Measurements from ENCODE around the gene DHRSX.
"Not testable (repeated sequence)": the region's sequence is repeated elsewhere in the genome, so short reads cannot be mapped to it uniquely, and the experiment has no call there.

Gene DHRSX

DNA sequence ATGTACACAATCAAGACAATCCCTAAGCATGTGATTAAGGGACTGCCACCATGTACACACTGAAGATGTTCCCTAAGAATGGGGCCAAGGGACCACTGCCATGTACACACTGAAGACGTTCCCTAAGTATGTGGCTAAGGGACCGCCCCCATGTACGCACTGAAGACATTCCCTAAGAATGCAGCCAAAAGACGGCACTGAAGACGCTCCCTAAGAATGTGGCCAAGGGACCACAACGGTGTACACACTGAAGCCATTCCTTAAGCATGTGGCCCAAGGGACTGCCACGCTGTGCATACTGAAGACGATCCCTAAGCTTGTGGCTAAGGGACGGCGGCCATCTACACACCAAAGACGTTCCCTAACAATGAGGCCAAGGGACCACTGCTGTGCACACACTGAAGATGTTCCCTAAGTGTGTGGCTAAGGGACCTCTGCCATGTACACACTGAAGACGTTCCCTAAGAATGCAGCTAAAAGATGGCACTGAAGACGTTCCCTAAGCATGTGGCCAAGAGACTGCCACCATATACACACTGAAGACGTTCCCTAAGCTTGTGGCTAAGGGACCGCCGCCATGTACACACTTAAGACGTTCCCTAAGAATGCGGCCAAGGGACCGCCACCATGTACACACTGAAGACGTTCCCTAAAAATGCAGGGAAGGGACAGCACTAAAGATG is 26.4 kb downstream of the DHRSX start:
- no peak for DNase-seq

DNA sequence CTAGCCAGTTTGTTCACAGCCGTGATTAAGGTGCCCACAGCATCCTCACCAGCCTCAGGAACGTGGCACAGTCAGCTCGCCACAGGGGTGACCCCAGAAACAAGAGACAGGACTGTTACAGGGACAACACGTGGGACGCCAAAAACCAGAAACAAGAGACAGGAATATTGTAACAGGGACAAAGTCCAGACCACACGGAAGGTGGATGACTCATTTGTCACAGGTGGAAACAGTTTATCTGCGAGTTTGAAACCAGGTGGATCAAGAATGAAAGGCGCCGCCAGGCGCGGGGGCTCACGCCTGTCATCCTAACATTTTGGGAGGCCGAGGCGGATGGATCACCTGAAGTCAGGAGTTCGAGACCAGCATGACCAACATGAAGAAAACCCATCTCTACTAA is 27.7 kb downstream of the DHRSX start:
- DNase-seq: not testable (repeated sequence)

DNA sequence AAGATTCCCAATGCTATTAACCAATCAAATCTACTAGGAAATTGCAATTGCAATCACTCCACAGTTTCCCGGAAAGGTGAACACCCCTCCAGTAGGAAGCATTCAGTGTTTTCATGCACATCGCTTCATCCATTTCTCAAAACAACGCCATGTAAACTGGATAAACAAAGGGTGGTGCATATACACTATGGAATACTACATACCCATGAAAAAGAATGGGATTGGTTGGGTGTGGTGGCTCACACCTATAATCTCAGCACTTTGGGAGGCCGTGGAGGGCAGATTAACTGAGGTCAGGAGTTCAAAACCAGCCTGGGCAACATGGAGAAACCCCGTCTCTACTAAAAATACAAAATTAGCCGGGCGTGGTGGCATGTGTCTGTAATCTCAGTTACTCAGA is 29.1 kb downstream of the DHRSX start:
- DNase-seq: no peak

- not testable (repeated sequence) for DNase-seq
Observed at GRCh38 chrX:2471126-2471525, 29.6 kb downstream of the DHRSX start.

DNA sequence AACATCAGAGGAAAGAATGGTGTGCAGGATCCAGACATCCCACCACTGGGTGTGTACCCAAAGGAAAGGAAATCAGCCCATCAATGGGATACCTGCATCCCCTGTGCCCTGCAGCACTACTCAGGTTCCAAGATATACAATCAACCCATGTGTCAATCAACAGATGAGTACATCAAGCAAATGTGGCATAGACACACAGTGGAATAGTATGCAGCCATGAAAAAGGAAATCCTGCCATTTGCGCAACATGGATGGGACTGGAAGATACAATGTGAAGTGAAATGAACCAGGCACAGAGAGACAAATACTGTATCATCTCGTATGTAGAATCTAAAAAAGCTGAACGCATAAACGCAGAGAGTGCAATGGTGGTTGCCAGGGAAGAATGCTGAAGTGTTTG is 30.9 kb downstream of the DHRSX start:
- DNase-seq: not testable (repeated sequence)

- DNase-seq: no peak
Observed at GRCh38 chrX:2469196-2469685, 31.5 kb downstream of the DHRSX start.

GRCh38 chrX:2468261-2469195 is 32.2 kb downstream of the DHRSX start:
- DNase-seq: no peak

- DNase-seq: no peak
Observed at GRCh38 chrX:2466876-2467656, 33.7 kb downstream of the DHRSX start.

- DNase-seq: peak; percentile 43
Observed at GRCh38 chrX:2464677-2465166, 36.1 kb downstream of the DHRSX start.

DNA sequence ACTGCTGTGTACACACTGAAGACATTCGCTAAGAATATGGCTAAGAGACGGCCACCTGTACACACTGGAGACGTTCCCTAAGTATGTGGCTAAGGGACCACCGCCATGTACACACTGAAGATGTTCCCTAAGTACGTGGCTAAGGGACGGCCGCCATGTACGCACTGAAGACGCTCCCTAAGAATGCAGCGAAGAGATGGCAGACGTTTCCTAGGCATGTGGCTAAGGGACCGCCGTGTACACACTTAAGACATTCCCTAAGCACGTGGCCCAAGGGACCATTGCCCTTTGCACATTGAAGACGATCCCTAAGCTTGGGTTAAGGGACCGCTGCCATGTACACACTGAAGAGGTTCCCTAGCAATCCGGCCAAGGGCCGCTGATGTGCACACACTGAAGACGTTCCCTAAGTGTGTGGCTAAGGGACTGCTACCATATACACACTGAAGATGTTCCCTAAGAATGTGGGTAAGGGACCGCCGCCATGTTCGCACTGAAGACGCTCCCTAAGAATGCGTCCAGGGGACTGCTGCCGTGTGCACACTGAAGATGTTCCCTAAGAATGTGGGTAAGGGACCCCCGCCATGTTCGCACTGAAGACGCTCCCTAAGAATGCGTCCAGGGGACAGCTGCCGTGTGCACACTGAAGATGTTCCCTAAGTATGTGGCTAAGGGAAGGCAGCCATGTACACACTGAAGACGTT is 36.7 kb downstream of the DHRSX start:
- peak; percentile 60 for DNase-seq

DNA sequence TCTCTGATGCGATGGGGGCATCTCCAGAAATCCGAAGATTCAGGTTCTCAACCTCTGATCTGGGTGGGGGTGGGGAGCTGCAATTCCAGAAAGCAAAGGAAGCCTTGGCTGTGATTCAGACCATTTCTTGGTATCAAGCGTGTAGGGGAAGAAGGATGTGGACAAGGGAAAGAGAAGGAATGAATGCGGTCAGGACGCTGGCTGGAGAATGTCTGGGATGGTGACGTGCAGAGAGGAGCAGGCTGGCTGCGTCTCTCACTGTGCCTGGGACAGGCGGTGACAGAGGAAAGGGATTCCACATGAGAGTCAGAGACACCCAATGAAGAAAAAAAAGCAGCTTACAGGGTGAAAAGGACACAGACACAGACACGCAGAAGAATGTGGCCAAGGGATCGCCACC is 37.3 kb downstream of the DHRSX start:
- DNase-seq: peak; percentile 85

DNA sequence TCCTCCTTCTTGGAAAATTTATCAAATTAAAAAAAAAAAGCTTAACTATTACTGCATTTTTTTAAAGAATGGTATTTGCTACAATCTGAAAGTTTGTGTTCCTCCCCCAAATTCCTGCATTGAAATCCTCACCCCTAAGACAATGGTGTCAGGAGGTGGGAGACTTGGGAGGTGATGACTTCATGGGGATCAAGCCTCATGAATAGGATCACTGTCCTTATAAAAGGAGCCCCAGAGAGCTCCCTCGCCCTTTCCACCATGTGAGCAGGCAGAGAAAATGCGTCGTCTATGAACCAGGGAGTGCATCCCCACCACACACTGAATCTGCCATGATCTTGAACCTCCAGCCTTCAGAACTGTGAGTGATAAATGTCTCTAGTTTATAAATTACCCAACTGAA is 38.0 kb downstream of the DHRSX start:
- DNase-seq: no peak

DNA sequence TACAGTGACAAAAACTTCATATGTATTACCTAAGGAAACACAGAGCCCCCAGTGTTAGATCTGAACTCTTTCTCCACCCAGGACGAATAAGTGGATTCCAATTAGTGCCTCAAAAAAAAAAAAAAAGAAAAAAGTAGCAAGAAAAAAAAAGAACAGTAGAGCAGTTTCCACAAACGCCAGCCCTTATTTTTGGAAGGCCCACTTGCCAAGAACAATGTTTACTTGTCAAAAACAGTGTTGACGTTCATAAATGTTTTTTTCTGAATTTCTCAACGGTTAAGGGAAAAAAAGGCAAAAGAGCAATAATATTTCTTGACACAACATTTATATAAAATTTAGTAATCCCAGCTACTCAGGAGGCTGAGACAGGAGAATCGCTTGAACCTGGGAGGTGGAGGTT is 38.7 kb downstream of the DHRSX start:
- no peak for DNase-seq

DNA sequence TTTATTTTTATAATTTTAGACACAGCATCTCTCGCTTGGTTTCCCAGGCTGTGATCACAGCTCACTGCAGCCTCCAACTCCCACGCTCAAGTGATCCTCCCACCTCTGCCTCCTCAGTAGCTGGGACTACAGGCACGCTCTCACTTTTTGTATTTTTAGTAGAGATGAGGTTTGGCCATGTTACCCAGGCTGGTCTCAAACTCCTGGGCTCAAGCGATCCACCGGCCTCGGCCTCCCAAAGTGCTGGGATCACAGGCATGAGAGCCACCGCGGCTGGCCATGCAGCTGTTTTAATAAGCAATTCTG is 39.1 kb downstream of the DHRSX start:
- DNase-seq: no peak

DNA sequence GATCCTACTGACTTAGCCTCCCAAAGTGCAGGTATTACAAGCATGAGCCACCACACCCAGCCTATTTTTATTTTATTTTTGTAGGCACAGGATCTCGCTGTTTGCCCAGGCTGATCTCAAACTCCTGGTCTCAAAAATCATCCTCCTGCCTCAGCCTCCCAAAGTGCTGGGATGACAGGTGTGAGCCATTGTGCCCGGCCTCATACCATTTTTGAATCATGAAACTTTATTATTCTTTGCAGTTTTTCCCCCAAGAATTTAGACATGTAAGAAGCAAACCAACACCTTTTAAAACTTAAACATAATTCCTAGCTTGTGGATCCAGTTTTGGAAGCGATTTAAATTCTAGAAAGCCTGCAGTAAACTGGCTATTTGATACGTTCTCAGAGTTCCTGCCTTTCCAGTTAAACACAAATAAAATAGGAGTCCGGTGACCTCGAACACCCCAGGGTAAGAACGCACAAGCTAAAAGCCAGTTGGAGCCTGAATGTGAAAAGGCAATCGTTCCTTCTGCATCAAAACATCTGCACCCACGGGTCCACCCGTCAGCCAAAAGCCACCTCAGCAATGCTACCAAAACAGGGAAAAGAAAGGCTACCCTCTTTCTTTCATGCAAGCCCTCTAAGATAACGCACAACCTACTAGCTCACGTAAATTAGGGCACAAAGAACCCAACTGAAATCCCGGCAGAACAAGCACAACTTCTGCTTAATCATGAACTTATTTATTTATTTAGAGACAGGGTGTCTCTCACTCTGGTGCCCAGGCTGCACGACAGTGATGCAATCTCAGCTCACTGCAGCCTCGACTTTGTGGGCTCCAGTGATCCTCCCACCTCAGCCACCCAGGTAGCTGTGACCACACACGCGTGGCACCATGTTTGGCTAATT is 39.7 kb downstream of the DHRSX start:
- not testable (repeated sequence) for DNase-seq

GRCh38 chrX:2460048-2460447 is 40.7 kb downstream of the DHRSX start:
- not testable (repeated sequence) for DNase-seq

DNA sequence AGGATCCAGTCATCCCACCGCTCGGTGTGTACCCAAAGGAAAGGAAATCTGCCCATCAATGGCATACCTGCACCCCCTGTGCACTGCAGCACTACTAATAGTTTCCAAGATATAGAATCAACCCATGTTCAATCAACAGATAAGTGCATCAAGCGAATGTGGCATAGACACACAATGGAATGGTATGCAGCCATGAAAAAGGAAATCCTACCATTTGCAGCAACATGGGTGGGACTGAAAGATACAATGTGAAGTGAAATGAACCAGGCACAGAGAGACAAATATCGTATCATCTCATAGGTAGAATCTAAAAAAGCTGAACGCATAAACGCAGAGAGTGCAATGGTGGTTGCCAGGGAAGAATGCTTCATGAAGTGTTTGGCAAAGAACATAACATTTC is 42.5 kb downstream of the DHRSX start:
- no peak for DNase-seq

- peak; percentile 24 for DNase-seq
Observed at GRCh38 chrX:2457289-2458133, 43.3 kb downstream of the DHRSX start.

DNA sequence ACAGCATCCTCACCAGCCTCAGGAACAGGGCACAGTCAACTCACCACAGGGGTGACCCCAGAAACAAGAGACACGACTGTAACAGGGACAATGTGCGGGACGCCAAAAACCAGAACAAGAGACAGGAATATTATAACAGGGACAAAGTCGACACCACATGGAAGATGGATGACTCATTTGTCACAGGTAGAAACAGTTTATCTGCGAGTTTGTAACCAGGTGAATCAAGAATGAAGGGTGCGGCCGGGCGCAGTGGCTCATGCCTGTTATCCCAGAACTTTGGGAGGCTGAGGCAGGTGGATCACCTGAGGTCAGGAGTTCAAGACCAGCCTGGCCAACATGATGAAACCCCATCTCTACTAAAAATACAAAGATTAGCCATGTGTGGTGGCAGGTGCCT is 44.7 kb downstream of the DHRSX start:
- DNase-seq: not testable (repeated sequence)

DNA sequence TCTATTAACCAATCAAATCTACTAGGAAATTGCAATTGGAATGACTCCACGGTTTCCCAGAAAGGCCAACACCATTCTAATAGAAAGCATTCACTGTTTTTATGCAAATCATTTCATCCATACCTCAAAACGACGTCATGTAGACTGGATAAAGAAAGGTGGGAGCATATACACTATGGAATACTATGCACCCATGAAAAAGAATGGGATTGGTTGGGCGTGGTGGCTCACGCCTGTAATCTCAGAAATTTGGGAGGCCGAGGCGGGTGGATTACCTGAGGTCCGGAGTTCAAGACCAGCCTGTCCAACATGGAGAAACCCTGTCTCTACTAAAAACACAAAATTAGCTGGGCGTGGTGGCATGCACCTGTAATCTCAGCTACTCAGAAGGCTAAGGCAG is 46.2 kb downstream of the DHRSX start:
- not testable (repeated sequence) for DNase-seq

DNA sequence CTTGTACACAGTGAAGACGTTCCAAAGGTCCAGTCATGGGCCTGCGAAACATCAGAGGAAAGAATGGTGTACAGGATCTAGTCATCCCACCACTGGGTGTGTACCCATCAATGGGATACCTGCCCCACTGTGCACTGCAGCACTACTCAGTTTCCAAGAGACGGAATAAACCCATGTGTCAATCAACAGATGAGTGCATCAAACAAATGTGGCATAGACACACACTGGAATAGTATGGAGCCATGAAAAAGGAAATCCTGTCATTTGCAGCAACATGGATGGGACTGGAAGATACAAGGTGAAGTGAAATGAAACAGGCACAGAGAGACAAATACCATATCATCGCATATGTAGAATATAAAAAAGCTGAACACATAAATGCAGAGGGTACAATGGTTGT is 48.0 kb downstream of the DHRSX start:
- DNase-seq: no peak

All from fibroblast of skin of right biceps (primary cell).